MM.1S (cell line): ENCODE results near the gene SLC17A9.

Experiments used
- DNase-seq: peaks from one replicate; pipeline ENCODE4 v3.0.0-alpha.2; 2015
- H2AFZ ChIP-seq: fragments of 300-600 bp; sonication (generic); 2 replicates; pipeline ENCODE4 v1.6.0; 2016; ENCODE audit warnings: antibody characterized with exemption, low read length
- H3F3A ChIP-seq: fragments of 300-600 bp; sonication (generic); 2 replicates; pipeline ENCODE4 v1.6.1; 2016; ENCODE audit warnings: mild to moderate bottlenecking, antibody characterized with exemption, low read length, moderate library complexity, mixed read lengths; ENCODE audit not compliant: insufficient read depth
- H3K27ac ChIP-seq: fragments of 300-600 bp; sonication (generic); 2 replicates; pipeline ENCODE4 v1.5.1; 2016; ENCODE audit warnings: mild to moderate bottlenecking, low read length
- H3K27me3 ChIP-seq: fragments of 300-600 bp; sonication (generic); replicated peaks from 2 replicates; pipeline ENCODE4 v1.6.0; 2016; ENCODE audit warnings: low read length; ENCODE audit not compliant: insufficient read depth
- H3K36me3 ChIP-seq: fragments of 300-600 bp; sonication (generic); replicated peaks from 2 replicates; pipeline ENCODE4 v1.6.1; 2016; ENCODE audit warnings: mild to moderate bottlenecking, low read length, mixed read lengths; ENCODE audit not compliant: insufficient read depth
- H3K4me1 ChIP-seq: fragments of 300-600 bp; sonication (generic); 2 replicates; pipeline ENCODE4 v1.6.1; 2016; ENCODE audit warnings: low read length, mixed read lengths
- H3K4me2 ChIP-seq: fragments of 300-600 bp; sonication (generic); 2 replicates; pipeline ENCODE4 v1.6.0; 2016; ENCODE audit warnings: low read depth, low read length
- H3K4me3 ChIP-seq: fragments of 300-600 bp; sonication (generic); 2 replicates; pipeline ENCODE4 v1.5.1; 2016; ENCODE audit warnings: low read length, mixed read lengths
- H3K79me2 ChIP-seq: fragments of 300-600 bp; sonication (generic); 2 replicates; pipeline ENCODE4 v1.6.1; 2016; ENCODE audit warnings: mixed run types, low read length, mixed read lengths
- H3K9ac ChIP-seq: fragments of 300-600 bp; sonication (generic); 2 replicates; pipeline ENCODE4 v1.6.1; 2016; ENCODE audit warnings: low read length, mixed read lengths
- H3K9me2 ChIP-seq: fragments of 300-600 bp; sonication (generic); replicated peaks from 2 replicates; pipeline ENCODE4 v1.6.1; 2016; ENCODE audit warnings: mild to moderate bottlenecking, low read length, mixed read lengths; ENCODE audit not compliant: insufficient read depth
- H3K9me3 ChIP-seq: fragments of 300-600 bp; sonication (generic); replicated peaks from 2 replicates; pipeline ENCODE4 v1.6.1; 2016; ENCODE audit warnings: mild to moderate bottlenecking, low read length, mixed read lengths; ENCODE audit not compliant: insufficient read depth
- H4K20me1 ChIP-seq: fragments of 300-600 bp; sonication (generic); 2 replicates; pipeline ENCODE4 v1.6.1; 2016; ENCODE audit warnings: mild to moderate bottlenecking, low read length, moderate library complexity, mixed read lengths; ENCODE audit not compliant: insufficient read depth
- EZH2 ChIP-seq: fragments of 300-600 bp; sonication (generic); optimal IDR thresholded peaks from 2 replicates; pipeline ENCODE3; 2017; ENCODE audit warnings: low read depth, mild to moderate bottlenecking, antibody characterized with exemption, low read length, mixed read lengths
- EZH2phosphoT487 ChIP-seq: fragments of 300-600 bp; sonication (generic); IDR thresholded peaks from 2 replicates; pipeline ENCODE4 v1.6.1; 2018; ENCODE audit warnings: antibody characterized with exemption, low read length
- TF ChIP-seq, protein P1 (sequence below): fragments of 300-600 bp; sonication (generic); IDR thresholded peaks from 2 replicates; pipeline ENCODE4 v1.5.1; 2016; ENCODE audit warnings: antibody characterized with exemption, low read length, mixed read lengths

SLC17A9 gene

DNA sequence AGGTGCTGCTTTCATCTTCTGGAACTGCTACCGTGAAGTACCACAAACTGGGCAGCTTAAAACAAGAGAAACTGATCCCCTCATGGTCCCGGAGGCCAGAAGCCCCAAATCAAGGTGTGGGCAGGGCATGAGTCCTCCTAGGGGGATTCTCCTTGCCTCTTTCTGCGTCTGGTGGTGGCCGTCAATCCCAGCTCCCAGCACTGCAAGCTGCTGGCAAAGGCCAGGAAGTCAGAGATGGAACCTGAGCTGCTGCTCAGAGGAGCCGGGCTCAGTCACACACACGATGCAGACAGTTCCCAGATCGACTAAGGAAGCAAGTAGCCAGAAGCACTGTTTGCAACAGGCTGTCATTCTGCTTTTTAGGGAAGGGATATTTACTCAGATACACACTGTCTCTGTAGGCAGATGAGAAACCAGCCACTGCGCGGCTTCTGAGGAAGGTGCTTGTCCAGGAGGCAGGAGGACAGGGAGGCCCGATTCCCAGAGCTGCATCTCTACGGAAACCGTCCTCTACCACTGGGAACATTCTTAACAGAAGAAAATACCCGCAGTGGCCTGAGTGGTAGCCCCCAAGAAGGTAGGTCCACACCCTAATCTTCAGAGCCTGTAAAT, 38.8 kb downstream of the SLC17A9 start:
- Histone ChIP-seq H3K27me3 (peaks cover 88% of the 10 kb centered on the region), H3K4me3 (no peak overlapping the region), H3K79me2 (no peaks in the 10 kb centered on the region), H3F3A (no peaks in the 10 kb centered on the region), H3K9me3 (no peaks in the 10 kb centered on the region), H3K4me1 (0 out of 2 replicates have a peak, but pooled peaks cover 6% of the 10 kb centered on the region), H3K36me3 (no peaks in the 10 kb centered on the region), H3K4me2 (no peak overlapping the region), H3K9ac (no peak overlapping the region), H3K27ac (no peak overlapping the region), H4K20me1 (no peaks in the 10 kb centered on the region), H2AFZ (no peak overlapping the region), H3K9me2 (no peaks in the 10 kb centered on the region)
- no peak for DNase-seq
- TF ChIP-seq EZH2phosphoT487 (no peak), EZH2 (no peak)
- TF ChIP-seq, protein P1, sequence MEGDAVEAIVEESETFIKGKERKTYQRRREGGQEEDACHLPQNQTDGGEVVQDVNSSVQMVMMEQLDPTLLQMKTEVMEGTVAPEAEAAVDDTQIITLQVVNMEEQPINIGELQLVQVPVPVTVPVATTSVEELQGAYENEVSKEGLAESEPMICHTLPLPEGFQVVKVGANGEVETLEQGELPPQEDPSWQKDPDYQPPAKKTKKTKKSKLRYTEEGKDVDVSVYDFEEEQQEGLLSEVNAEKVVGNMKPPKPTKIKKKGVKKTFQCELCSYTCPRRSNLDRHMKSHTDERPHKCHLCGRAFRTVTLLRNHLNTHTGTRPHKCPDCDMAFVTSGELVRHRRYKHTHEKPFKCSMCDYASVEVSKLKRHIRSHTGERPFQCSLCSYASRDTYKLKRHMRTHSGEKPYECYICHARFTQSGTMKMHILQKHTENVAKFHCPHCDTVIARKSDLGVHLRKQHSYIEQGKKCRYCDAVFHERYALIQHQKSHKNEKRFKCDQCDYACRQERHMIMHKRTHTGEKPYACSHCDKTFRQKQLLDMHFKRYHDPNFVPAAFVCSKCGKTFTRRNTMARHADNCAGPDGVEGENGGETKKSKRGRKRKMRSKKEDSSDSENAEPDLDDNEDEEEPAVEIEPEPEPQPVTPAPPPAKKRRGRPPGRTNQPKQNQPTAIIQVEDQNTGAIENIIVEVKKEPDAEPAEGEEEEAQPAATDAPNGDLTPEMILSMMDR: no peak

DNA sequence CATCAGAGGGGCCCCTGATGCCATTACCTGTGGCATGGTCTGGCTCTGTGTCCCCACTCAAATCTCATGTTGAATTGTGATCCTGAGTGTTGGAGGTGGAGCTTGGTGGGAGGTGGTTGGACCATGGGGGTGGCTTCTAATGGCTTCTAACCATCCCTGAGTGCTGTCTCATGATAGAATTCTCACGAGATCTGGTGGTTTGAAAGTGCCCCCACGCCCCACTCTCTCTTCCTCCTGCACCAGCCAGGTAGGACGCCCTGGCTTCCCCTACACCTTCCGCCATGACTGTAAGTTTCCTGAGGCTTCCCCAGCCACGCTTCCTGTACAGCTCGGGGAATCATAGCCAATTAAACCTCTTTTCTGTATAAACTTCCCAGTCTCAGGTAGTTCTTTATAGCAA, 39.4 kb downstream of the SLC17A9 start:
- H2AFZ ChIP-seq: no peak overlapping the region
- no peak overlapping the region for H3K9ac ChIP-seq
- H3K27me3 ChIP-seq: peaks cover 91% of the 10 kb centered on the region
- TF ChIP-seq EZH2 (no peak), EZH2phosphoT487 (no peak)
- TF ChIP-seq, protein P1: no peak
- H4K20me1 ChIP-seq: no peaks in the 10 kb centered on the region
- no peak overlapping the region for H3K4me2 ChIP-seq
- H3K36me3 ChIP-seq: no peaks in the 10 kb centered on the region
- no peaks in the 10 kb centered on the region for H3K9me2 ChIP-seq
- H3K27ac ChIP-seq: no peak overlapping the region
- H3F3A ChIP-seq: no peaks in the 10 kb centered on the region
- H3K79me2 ChIP-seq: no peaks in the 10 kb centered on the region
- 0 out of 2 replicates have a peak, but pooled peaks cover 6% of the 10 kb centered on the region for H3K4me1 ChIP-seq
- no peaks in the 10 kb centered on the region for H3K9me3 ChIP-seq
- no peak overlapping the region for H3K4me3 ChIP-seq
- DNase-seq: no peak

DNA sequence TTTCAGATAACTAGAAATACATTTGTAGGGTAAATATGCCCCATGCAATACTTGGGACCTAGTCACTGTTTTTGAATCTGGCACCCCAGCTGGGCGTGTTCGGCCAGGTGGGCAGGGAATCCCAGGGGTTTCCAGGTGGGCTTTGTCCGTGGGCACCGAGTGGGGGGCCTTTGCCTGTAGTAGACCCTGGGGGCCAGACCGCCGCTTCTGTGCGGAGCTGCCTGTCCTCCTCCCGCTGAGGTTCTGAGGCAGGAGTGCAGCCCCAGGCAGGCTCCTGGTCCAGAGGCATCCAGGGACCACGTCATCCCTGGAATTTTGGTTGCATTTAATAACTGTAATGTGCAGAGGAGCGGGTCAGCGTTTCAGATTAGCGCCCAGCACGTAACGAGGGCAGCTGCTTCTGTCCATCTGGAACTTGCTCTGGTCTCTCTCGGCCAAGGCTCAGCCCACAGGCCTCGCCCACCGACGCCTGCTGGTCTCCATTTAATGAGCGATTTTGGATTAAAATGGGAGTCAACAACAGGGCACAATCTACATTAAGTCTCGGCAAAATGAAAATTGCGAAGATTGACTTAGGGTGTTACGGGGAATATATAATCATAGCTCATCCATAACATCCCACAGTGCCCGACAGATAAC, 41.5 kb downstream of the SLC17A9 start:
- Histone ChIP-seq H4K20me1 (no peaks in the 10 kb centered on the region), H3K9me2 (no peaks in the 10 kb centered on the region), H3K9me3 (no peaks in the 10 kb centered on the region), H3K36me3 (no peaks in the 10 kb centered on the region), H3K79me2 (no peaks in the 10 kb centered on the region), H3K27me3 (peaks cover 91% of the 10 kb centered on the region), H3K9ac (no peak overlapping the region), H2AFZ (no peak overlapping the region), H3K4me1 (0 out of 2 replicates have a peak, but pooled peaks cover 2% of the 10 kb centered on the region), H3K4me3 (no peak overlapping the region), H3K4me2 (no peak overlapping the region), H3F3A (no peaks in the 10 kb centered on the region), H3K27ac (no peak overlapping the region)
- TF ChIP-seq EZH2phosphoT487 (no peak), EZH2 (no peak)
- TF ChIP-seq, protein P1: no peak
- no peak for DNase-seq
